HUDEP-2 (cell line): Measurements from ENCODE around the gene LYSMD1.
"Not testable (repeated sequence)": the region's sequence is repeated elsewhere in the genome, so short reads cannot be mapped to it uniquely, and the experiment has no call there.

ENCODE experiments used
- DNase-seq, 76 experiments: peaks; one replicate each; lab custom pipeline; 2025; ENCODE audit not compliant: unreplicated experiment in 76 of 76; lab: John Stamatoyannopoulos, UW

Gene LYSMD1, protein sequence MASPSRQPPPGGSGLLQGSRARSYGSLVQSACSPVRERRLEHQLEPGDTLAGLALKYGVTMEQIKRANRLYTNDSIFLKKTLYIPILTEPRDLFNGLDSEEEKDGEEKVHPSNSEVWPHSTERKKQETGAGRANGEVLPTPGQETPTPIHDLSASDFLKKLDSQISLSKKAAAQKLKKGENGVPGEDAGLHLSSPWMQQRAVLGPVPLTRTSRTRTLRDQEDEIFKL

DNA sequence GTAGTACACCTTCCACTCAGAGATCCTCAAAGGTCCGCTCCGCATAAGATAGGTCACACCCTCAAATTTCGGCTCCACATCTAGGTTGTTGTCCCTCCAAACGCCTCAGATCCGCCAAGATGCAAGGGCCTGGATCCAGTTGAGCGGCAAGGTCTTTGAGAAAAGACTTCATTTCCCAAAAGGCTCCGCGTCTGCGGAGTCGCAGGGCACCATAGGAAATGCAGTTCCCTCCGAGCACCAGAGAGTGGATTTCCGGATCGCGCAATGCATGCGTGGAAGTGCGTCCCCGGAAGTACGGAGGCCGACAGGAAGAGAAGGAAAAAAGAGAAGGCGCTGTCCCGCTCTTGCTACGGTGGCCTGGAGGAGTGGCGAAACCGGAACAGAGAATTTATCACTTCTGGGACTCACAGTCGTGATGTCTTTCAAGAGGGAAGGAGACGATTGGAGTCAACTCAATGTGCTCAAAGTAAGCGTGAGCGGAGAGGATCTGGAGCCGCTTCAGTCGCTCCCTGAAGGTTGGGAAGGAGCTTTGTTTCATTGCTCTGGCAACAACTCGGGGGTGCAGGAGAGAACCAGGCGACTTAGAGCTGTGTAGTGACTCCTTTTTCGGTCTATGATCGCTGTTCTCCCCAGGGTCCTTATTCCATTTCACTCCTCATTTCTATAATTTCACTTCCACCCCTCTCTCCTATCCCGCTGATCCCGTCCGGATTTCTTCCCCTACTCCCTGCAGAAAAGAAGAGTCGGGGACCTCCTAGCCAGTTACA lies at the start of gene LYSMD1, which contains the start of gene SCNM1:
TSS of gene LYSMD1 (minus strand) at position 165 of the 767 bp plus-strand sequence. CDS start 644 bp downstream, outside the sequence.
TSS of gene SCNM1 (plus strand) at position 407 of the 767 bp plus-strand sequence. CDS start at position 416, 9 bp downstream.
- peak in 75 of 76 experiments; percentile 69 to 98 (median 95) for DNase-seq

DNA sequence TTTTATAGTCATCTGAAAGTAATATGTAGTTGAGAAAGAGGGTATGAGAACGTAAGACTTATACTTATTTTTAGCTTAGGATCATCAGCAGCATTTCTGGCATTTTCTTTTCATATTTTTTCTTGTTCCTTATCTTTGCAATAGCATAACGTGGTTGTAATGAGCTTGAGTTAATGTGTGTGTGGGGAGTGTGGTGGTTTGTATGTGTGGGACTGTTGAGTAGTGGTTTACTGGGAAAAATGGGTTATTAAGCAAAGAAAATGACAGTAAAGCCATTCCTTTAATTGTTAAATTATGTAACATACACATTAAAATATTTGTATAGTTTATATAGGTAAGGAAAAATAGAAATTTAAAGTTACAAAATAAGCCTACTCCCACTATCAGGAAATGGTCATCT lies 47.9 kb upstream of the LYSMD1 start:
- DNase-seq: peak in 1 of 76 experiments; percentile 5

DNA sequence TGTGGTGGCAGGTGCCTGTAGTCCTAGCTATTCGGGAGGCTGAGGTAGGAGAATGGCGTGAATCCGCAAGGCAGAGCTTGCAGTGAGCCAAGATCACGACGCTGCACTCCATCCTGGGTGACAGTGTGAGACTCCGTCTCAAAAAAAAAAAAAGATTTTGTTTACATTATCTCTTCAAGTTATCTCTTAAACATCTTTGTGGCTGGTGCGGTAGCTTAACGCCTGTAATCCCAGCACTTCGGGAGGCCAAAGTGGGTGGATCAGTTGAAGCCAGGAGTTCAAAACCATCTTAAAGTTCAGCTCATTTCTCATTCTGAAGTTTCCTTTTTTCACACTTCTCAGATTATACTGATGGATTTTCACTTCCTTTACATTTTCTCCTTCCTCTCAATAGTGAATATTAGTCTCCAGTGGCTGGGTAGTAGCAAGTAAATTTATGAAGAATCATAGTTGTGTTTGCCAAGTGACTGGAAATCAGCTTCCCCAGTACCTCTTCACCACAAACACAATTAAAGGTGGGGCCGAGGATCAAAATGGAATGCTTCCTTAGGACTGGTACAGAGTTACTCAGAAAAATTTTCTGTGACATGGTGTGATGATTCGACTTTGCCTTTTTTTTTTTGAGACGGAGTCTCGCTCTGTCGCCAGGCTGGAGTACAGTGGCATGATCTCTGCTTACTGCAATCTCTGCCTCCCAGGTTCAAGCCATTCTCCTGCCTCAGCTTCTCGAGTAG lies 46.4 kb upstream of the LYSMD1 start:
- no peak for DNase-seq

DNA sequence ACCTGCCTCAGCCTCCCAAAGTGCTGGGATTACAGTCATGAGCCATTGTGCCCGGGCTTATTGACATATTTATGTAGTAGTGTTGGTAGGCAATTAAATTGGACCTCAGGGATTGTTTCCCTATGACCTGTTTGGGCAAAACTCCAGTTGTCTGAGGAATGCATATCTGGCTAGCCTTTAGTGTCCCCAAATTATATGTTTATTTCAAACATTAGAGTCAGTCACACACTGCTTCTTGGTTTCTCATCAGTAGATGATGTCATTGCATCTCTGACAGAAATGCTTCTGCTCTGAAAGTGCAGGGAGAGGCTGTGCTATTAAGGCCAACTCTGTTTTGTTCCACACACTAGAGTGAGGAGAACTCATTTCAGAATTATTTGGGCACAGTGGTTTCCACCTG lies 45.1 kb upstream of the LYSMD1 start:
- no peak for DNase-seq

DNA sequence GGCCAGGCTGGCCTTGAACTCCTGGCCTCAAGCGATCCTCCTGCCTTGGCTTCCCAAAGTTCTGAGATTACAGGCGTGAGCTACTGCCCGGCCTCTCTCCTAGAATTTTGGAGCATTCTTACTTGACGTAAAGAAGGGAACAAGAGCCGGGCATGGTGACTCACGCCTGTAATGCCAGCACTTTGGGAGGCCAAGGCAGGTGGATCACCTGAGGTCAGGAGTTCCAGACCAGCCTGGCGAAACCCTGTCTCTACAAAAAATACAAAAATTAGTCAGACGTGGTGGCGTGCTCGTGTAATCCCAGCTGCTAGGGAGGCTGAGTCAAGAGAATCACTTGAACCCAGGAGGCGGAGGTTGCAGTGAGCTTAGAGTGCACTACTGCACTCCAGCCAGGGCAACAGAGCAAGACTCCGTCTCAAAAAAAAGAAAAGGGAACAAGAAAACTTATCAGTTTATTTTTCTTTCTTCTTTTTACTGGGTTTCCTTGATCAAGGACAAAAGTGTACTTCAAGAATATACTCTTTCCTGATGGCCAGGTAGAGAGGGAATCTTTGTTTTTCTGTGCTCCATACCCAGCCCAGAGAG lies 39.8 kb upstream of the LYSMD1 start:
- peak in 1 of 76 experiments; percentile 2 for DNase-seq

DNA sequence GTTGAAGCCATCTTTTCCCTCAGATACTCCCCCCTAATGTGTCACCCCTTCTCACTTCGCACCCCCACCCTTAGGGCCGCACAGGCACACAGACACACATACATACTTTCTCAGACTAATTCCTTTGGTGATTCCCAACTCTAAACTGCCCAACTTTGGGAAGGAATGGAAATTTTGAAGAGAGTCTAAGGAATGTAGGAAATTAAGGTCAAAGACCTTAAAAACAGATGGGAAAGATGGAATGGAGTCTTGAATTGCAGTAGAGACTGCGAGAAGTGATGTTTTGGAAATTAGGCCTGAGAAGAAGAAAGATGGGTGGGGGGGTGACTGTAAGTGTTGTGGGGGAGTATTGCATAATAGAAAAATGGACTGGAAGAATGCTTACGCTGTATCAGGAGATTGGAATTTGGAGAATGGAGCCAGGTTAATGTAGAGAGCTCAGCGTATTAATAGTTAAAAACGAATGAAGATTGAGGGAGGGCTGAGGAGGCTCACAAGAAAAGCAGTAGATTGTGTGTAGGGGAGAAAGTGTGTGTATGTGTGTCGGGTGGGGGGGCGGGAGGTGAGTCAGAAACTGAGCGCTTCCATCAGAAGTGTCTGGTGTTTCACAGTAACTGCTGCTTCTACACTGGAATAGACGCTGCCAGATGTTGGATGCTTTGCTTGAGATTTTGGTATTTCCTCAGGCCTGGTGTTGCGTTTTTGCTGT lies 34.3 kb upstream of the LYSMD1 start:
- DNase-seq: peak in 3 of 76 experiments; percentile 5 to 13 (median 9)

DNA sequence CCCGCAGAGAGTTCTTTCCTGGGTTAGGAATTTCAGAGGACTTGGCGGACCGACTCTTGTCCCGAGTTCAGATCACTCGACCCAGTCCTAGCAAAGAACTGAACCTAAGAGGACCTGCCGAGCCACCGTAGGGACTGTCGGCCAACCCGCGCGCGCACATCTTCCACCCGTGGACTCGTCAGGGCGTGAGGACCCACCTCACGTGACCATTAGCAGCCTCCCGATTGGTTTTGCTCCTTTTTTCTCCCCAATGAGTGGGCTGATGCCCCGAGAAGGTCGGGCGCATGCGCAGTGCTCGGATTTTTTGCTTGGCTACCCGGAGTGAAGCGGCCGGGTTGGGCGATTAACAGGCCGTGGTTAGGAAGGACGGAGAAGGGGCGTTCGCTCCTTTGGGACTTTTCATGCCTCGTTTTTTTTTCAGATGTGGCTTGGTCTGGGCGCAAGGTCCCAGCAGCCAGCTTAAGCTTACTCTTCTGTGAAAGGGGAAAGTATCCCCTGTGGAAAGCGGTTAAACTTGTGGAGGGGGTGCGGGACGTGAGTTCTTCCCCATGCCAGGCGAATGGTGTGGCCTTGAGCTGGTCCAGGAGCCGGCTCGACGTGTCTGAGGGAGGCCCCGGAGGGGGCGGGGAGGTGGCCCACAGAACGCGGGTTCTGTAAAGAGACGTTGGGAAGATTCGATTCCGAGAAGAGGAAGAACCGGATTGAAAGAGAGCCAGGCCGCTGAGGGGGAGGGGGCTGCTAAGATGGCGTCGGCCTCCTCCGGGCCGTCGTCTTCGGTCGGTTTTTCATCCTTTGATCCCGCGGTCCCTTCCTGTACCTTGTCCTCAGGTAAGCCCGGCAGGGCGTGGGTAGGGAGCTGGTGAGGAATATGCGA lies 32.8 kb upstream of the LYSMD1 start, which contains the start of gene PIP5K1A:
TSS of gene PIP5K1A (plus strand) at position 299 of the 874 bp plus-strand sequence. CDS start at position 744, 445 bp downstream.
- DNase-seq: peak; percentile 30 to 98 (median 94)

DNA sequence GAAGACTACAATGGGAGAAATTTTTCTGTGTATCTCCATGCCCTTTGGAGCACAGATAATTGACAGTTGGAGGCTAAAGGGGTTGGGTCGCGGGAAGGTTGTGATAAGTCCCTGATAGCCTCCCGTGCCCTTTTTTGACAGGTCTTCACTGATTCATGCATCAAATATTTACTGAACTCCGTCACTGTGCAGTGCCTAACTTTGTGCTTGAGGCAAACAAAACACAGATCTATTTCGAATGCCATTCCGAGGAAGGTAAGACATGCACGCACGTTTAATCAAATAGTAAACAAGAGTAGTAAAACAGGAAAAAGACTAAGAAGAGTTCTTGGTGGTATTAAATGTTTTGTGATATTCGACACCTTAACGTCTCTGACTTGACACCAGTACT lies 32.2 kb upstream of the LYSMD1 start:
- DNase-seq: peak in 35 of 76 experiments; percentile 2 to 65 (median 25)

DNA sequence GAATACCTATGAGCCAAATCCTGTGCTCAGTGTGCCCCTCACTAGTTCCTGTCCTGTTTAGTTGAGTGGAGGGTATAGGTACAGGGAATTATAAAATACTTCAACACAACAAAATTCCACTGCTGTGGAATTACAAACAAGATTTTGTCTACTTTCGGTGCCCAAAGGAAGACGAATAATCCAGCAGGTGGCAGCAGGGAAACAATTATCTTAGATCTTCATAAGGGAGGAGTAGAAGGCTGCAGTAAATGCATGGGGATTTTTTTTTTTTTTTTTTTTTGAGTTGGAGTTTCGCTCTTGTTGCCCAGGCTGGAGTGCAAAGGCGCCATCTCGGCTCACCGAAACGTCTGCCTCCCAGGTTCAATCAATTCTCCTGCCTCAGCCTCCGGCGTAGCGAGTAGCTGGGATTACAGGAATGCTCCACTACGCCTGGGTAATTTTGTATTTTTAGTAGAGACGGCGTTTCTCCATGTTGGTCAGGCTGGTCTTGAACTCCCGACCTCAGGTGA lies 30.6 kb upstream of the LYSMD1 start:
- DNase-seq: peak in 60 of 76 experiments; percentile 2 to 75 (median 36)

DNA sequence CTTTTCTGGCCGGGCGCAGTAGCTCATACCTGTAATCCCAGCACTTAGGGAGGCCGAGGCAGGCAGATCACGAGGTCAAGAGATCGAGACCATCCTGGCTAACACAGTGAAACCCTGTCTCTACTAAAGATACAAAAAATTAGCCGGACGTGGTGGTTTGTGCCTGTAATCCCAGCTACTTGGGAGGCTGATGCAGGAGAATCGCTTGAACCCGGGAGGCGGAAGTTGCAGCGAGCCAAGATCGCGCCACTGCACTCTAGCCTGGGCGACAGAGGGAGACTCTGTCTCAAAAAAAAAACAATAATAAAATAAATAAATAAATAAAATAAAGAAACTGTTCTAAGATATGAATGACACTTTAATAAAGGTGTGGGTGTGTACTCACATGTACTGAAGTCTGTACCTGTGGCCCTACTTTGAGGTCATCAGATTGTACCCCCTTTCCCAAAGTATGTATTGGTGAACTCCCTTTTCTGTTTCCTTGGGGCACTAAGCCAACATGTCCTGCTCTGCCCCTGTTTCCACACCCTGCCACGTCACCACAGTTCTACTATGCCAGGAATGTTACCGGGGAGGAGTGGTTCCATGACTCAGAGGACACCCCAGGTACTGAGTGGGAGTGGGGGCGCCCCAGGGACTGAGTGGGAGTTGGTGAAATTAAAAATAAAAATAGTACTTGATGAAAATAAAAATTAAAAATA lies 29.3 kb upstream of the LYSMD1 start:
- peak in 66 of 76 experiments; percentile 3 to 83 (median 44) for DNase-seq

DNA sequence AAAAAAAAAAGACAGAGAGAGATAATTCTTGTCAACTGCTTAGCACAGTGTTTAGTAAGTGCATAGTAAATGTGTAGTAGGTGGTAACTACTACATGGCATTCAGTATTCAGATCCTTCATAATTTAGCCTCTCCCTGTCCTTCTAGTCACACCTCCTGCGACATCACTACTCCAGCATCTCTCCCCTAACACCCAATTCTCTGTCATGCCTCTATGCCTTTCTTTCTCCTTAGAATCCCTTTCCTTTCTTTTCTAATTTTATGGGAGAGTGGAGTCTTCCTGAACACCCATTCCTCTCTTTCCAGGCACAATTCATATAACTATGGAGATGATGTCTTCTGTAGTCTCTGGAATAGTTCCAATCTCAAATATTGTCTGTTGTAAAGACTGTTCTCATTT lies 28.2 kb upstream of the LYSMD1 start:
- DNase-seq: peak in 1 of 76 experiments; percentile 6

DNA sequence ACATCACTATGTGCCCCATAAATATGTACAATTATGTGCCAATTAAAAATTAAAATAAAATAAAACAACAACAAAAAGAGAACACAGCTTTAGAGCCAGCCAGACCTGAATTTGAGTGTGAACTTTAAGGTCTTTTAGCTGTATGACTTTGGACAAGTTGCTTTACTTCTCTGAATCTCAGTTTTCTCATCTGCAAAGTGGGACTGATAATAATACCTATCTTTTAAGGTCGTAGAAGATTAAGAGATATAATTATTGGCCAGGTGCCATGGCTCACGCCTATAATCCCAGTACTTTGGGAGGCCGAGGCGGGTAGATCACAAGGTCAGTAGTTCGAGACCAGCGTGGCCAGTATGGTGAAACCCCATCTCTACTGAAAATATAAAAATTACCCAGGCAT lies 27.6 kb upstream of the LYSMD1 start:
- DNase-seq: no peak

DNA sequence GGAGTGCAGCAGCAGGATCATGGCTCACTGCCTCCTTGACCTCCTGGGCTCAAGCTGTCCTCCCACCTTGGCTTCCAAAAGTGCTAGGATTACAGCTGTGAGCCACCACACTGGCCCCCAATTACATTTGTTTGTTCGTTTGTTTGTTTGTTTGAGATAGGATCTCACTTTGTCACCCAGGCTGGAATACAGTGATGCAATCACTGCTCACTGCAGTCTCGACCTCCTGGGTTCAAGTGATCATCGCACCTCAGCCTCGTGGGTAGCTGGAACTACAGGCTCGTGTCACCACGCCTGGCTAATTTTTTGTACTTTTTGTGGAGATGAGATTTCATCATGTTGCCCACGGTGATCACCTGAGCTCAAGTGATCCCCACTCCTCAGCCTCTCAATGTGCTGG lies 26.3 kb upstream of the LYSMD1 start:
- DNase-seq: no peak

DNA sequence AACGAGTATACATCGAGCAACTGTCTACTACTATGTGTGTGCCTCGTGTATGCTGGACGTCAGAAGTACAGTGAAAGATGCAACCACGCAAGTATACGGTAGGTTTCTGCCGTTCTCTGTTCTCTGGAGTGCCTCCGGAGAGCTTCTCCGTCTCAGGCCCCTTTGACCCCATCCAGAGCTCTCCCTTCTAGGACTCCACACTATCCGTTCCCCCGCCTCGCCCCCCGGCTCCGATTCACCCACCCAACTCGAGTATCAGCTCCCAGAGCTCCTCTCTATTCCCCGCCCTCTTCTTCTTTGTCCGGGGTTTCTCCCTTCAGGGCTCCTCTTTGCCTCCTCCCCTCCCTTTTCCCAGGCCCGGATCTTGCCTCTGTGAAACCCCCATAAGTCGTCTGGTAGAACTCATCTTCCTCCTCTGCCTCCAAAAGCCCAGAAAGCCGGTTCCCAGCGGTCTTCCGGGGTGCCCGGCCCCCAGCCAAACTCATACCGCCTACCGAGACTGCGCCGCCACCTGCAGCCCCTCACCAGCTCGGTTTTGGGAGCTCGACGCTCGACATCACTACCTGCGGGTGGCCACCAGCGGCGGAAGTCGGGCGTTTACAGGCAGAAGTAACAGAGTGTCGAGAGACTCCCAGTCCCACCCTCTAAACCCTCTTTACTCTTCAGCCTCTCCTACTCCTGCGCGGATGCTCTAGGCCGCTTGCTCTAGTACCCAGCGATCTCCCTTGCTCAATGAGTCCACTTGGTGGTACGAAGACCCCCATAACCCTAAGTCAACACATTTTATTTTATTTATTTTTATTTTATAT lies 24.1 kb upstream of the LYSMD1 start, which contains the start of gene VPS72:
TSS of gene VPS72 (minus strand) at position 561 of the 809 bp plus-strand sequence. CDS start at position 485, 76 bp downstream.
- peak in 75 of 76 experiments; percentile 15 to 87 (median 68) for DNase-seq

DNA sequence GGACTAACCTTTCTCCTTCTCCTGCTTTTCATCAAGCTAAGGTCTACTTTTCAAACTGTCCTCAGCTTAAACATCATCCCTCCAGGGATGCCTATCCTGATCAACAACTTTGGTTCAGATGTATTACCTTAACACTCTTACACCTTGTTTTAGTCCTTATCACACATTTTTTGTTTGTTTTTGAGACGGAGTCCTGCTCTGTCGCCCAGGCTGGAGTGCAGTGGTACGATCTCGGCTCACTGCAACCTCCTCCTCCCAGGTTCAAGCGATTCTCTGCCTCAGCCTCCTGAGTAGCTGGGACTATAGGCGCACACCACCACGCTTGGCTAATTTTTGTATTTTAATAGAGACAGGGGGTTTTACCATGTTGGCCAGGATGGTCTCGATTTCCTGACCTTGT lies 23.0 kb upstream of the LYSMD1 start:
- DNase-seq: not testable (repeated sequence)

DNA sequence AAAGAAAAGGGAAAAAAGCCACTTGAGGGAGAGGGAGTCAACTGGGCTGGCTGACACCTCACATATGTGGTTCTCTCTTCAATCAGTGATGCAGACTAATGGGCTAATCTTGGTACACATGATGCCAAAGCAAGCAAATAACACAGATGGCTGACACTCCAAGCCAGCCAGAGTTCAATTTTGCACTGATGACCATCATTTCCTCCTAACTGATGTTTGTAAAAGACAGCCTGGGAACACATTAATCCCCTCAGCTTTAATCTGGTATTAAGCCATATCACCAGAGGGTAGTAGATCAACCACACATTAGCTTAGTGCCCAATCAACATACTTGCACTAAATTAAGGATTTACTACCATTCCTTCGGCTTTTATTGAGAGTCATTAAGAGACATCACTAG lies 21.5 kb upstream of the LYSMD1 start:
- DNase-seq: no peak

DNA sequence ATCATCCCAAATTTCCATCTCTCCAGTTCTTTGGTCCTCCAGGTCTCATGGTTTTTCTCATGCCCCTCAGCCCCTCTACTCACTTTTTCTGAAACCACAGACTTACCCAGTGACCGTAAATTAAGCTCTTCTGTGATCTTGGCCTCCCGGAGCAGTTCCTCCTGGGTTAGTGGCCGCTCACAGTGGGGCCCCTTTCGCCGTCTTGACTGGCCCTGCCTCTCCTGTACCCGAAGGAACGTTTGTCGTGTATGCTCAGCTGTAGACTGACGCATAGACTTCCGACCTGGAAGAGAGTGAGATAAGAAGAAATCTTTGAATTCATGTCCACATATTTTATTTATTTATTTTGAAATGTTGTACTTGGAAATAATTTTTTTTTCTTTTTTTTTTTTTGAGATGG lies 18.5 kb upstream of the LYSMD1 start:
- no peak for DNase-seq
